WTC11 (cell line): ENCODE data around the gene GPR176.

Source experiments
- ELF4 ChIP-seq: sonication (generic); formaldehyde crosslinking; IDR thresholded peaks from 2 replicates; pipeline ENCODE4 v1.8.1; 2022; ENCODE audit warnings: low read depth, mild to moderate bottlenecking, moderate library complexity, missing genetic modification reagents
- FOXK1 ChIP-seq: sonication (generic); formaldehyde crosslinking; IDR thresholded peaks from 2 replicates; pipeline ENCODE4 v1.8.0; 2022; ENCODE audit warnings: mild to moderate bottlenecking, moderate library complexity, missing genetic modification reagents
- JUN ChIP-seq: sonication (generic); formaldehyde crosslinking; IDR thresholded peaks from 2 replicates; pipeline ENCODE4 v1.8.0; 2023; ENCODE audit warnings: mild to moderate bottlenecking, missing genetic modification reagents
- NR1H2 ChIP-seq: sonication (generic); formaldehyde crosslinking; IDR thresholded peaks from 2 replicates; pipeline ENCODE4 v1.9.0; 2021; ENCODE audit warnings: mild to moderate bottlenecking, moderate library complexity, missing genetic modification reagents
- ZNF138 ChIP-seq: sonication (generic); formaldehyde crosslinking; conservative IDR thresholded peaks from 2 replicates; pipeline ENCODE4 v1.8.1; 2022; ENCODE audit warnings: mild to moderate bottlenecking, moderate library complexity, missing genetic modification reagents
- ZNF219 ChIP-seq: sonication (generic); formaldehyde crosslinking; IDR thresholded peaks from 2 replicates; pipeline ENCODE4 v1.8.0; 2023; ENCODE audit warnings: missing genetic modification reagents, mild to moderate bottlenecking, borderline replicate concordance
- ZNF232 ChIP-seq: sonication (generic); formaldehyde crosslinking; IDR thresholded peaks from 2 replicates; pipeline ENCODE4 v1.8.0; 2022; ENCODE audit warnings: mild to moderate bottlenecking, missing genetic modification reagents
- TF ChIP-seq, protein P1 (sequence below): sonication (generic); formaldehyde crosslinking; conservative IDR thresholded peaks from 2 replicates; pipeline ENCODE4 v1.8.1; 2023; ENCODE audit warnings: mild to moderate bottlenecking, low read depth, missing genetic modification reagents, moderate library complexity
- TF ChIP-seq, protein P2 (sequence below): fragments of 200-600 bp; IDR thresholded peaks from 2 replicates; pipeline ENCODE4 v1.8.0; 2022; ENCODE audit warnings: antibody characterized with exemption
- TF ChIP-seq, protein P3 (sequence below): sonication (generic); formaldehyde crosslinking; conservative IDR thresholded peaks from 2 replicates; pipeline ENCODE4 v1.8.1; 2022; ENCODE audit warnings: mild to moderate bottlenecking, missing genetic modification reagents
- TF ChIP-seq, protein P4 (sequence below): sonication (generic); formaldehyde crosslinking; IDR thresholded peaks from 2 replicates; pipeline ENCODE4 v1.8.0; 2022; ENCODE audit warnings: mild to moderate bottlenecking, missing genetic modification reagents

DNA sequence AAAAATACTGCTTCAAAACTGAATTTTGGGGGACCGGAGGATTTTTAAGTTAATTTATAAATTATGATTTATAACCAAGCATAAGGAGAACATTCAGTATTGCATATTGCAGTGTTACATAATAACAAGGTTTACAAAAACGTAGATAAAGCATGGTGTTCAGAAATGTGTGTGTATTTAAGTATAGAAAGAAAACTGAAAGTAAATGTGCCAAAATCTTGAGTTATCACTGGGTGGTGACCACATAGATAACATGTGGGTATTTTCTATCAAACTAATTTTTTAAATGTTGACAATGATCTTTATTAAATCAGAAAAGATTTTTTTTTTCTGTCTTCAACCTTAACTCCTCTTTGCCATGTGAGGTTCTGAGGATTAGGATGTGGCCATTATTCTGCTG is 46.5 kb upstream of the GPR176 start:
- TF ChIP-seq, protein P1, sequence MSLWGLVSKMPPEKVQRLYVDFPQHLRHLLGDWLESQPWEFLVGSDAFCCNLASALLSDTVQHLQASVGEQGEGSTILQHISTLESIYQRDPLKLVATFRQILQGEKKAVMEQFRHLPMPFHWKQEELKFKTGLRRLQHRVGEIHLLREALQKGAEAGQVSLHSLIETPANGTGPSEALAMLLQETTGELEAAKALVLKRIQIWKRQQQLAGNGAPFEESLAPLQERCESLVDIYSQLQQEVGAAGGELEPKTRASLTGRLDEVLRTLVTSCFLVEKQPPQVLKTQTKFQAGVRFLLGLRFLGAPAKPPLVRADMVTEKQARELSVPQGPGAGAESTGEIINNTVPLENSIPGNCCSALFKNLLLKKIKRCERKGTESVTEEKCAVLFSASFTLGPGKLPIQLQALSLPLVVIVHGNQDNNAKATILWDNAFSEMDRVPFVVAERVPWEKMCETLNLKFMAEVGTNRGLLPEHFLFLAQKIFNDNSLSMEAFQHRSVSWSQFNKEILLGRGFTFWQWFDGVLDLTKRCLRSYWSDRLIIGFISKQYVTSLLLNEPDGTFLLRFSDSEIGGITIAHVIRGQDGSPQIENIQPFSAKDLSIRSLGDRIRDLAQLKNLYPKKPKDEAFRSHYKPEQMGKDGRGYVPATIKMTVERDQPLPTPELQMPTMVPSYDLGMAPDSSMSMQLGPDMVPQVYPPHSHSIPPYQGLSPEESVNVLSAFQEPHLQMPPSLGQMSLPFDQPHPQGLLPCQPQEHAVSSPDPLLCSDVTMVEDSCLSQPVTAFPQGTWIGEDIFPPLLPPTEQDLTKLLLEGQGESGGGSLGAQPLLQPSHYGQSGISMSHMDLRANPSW (CRISPR knock-in tag) = no peak
- TF ChIP-seq FOXK1 (CRISPR knock-in tag) (no peak), ELF4 (CRISPR knock-in tag) (no peak), NR1H2 (CRISPR knock-in tag) (no peak), ZNF232 (CRISPR knock-in tag) (no peak), ZNF219 (no peak), JUN (no peak), ZNF138 (no peak)
- TF ChIP-seq, protein P2, sequence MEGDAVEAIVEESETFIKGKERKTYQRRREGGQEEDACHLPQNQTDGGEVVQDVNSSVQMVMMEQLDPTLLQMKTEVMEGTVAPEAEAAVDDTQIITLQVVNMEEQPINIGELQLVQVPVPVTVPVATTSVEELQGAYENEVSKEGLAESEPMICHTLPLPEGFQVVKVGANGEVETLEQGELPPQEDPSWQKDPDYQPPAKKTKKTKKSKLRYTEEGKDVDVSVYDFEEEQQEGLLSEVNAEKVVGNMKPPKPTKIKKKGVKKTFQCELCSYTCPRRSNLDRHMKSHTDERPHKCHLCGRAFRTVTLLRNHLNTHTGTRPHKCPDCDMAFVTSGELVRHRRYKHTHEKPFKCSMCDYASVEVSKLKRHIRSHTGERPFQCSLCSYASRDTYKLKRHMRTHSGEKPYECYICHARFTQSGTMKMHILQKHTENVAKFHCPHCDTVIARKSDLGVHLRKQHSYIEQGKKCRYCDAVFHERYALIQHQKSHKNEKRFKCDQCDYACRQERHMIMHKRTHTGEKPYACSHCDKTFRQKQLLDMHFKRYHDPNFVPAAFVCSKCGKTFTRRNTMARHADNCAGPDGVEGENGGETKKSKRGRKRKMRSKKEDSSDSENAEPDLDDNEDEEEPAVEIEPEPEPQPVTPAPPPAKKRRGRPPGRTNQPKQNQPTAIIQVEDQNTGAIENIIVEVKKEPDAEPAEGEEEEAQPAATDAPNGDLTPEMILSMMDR = no peak
- TF ChIP-seq, protein P3, sequence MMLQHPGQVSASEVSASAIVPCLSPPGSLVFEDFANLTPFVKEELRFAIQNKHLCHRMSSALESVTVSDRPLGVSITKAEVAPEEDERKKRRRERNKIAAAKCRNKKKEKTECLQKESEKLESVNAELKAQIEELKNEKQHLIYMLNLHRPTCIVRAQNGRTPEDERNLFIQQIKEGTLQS = no peak
- TF ChIP-seq, protein P4, sequence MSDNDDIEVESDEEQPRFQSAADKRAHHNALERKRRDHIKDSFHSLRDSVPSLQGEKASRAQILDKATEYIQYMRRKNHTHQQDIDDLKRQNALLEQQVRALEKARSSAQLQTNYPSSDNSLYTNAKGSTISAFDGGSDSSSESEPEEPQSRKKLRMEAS = no peak
